GM10266 (cell line): ENCODE measurements around the gene ACOT12.
"Not testable (repeated sequence)": the region's sequence is repeated elsewhere in the genome, so short reads cannot be mapped to it uniquely, and the experiment has no call there.

Experiments used
- DNase-seq: peaks from one replicate; pipeline ENCODE4 v3.0.0; 2012; ENCODE audit errors: extremely low spot score
- CTCF ChIP-seq: IDR thresholded peaks from 2 replicates; pipeline ENCODE4 v1.5.1; 2012; ENCODE audit warnings: mild to moderate bottlenecking, low read depth; ENCODE audit not compliant: control insufficient read depth, insufficient read depth; ENCODE audit errors: missing control alignments

The ACOT12 gene

GRCh38 chr5:81409896-81410295 is 16.0 kb upstream of the ACOT12 start:
- no peak for TF ChIP-seq CTCF
- DNase-seq: no peak

GRCh38 chr5:81409361-81409760 is 15.4 kb upstream of the ACOT12 start:
- no peak for TF ChIP-seq CTCF
- DNase-seq: no peak

- no peak for DNase-seq
- TF ChIP-seq CTCF: no peak
These were observed 14.6 kb upstream of the ACOT12 start for GRCh38 chr5:81408496-81408895.

- not testable (repeated sequence) for DNase-seq
These were observed 13.9 kb upstream of the ACOT12 start for GRCh38 chr5:81407811-81408210.

- TF ChIP-seq CTCF: no peak
- no peak for DNase-seq
These were observed 11.4 kb upstream of the ACOT12 start for GRCh38 chr5:81405126-81405891.

GRCh38 chr5:81402192-81402930 is 8.4 kb upstream of the ACOT12 start:
- no peak for DNase-seq
- TF ChIP-seq CTCF: no peak

GRCh38 chr5:81401266-81401665 is 7.3 kb upstream of the ACOT12 start:
- no peak for DNase-seq
- TF ChIP-seq CTCF: no peak
